Hepatocyte (in vitro differentiated cells): Measurements from ENCODE around the gene PERCC1. TPM values are rescaled to one million over a fixed set of nuclear protein-coding genes. Genes with fewer than 3 reads are reported as not detected.

Experiments
- DNase-seq: peaks from one replicate; pipeline ENCODE4 v3.0.0-alpha.2; 2016; ENCODE audit warnings: low spot score
- H2AFZ ChIP-seq: fragments of 200-600 bp; sonication (generic); 2 replicates; pipeline ENCODE4 v1.6.0; 2016; ENCODE audit warnings: antibody characterized with exemption, mild to moderate bottlenecking
- H3K27ac ChIP-seq: fragments of 200-600 bp; sonication (generic); 2 replicates; pipeline ENCODE4 v1.5.1; 2016; ENCODE audit warnings: mild to moderate bottlenecking
- H3K27me3 ChIP-seq: fragments of 200-600 bp; sonication (generic); 2 replicates; pipeline ENCODE4 v1.6.1; 2016
- H3K36me3 ChIP-seq: fragments of 200-600 bp; sonication (generic); replicated peaks from 2 replicates; pipeline ENCODE4 v1.5.1; 2016; ENCODE audit warnings: low read depth; ENCODE audit not compliant: insufficient read depth
- H3K4me1 ChIP-seq: fragments of 200-600 bp; sonication (generic); 2 replicates; pipeline ENCODE4 v1.5.1; 2016; ENCODE audit warnings: mild to moderate bottlenecking, moderate library complexity; ENCODE audit not compliant: insufficient read depth
- H3K4me2 ChIP-seq: fragments of 200-600 bp; sonication (generic); 2 replicates; pipeline ENCODE4 v1.6.0; 2016
- H3K4me3 ChIP-seq: fragments of 200-600 bp; sonication (generic); 2 replicates; pipeline ENCODE4 v1.5.1; 2016; ENCODE audit warnings: mild to moderate bottlenecking
- H3K79me2 ChIP-seq: fragments of 200-600 bp; sonication (generic); 2 replicates; pipeline ENCODE4 v1.6.0; 2017; ENCODE audit warnings: mild to moderate bottlenecking
- H3K9me2 ChIP-seq: fragments of 200-600 bp; sonication (generic); replicated peaks from 2 replicates; pipeline ENCODE4 v1.6.0; 2017; ENCODE audit warnings: mild to moderate bottlenecking; ENCODE audit not compliant: insufficient read depth
- H3K9me3 ChIP-seq: fragments of 200-600 bp; sonication (generic); 2 replicates; pipeline ENCODE4 v1.5.1; 2016; ENCODE audit warnings: low read depth, mild to moderate bottlenecking
- H4K20me1 ChIP-seq: fragments of 200-600 bp; sonication (generic); 2 replicates; pipeline ENCODE4 v1.6.0; 2016; ENCODE audit warnings: mild to moderate bottlenecking; ENCODE audit not compliant: insufficient read depth, poor library complexity, severe bottlenecking
- EZH2 ChIP-seq: fragments of 200-600 bp; sonication (generic); IDR thresholded peaks from 2 replicates; pipeline ENCODE4 v1.6.1; 2016; ENCODE audit warnings: antibody characterized with exemption, mild to moderate bottlenecking, borderline replicate concordance
- EZH2phosphoT487 ChIP-seq: fragments of 200-600 bp; sonication (generic); IDR thresholded peaks from one replicate; pipeline ENCODE4 v1.6.1; 2018; ENCODE audit warnings: antibody characterized with exemption, mild to moderate bottlenecking, low read depth, moderate library complexity; ENCODE audit not compliant: unreplicated experiment, severe bottlenecking
- WGBS: methylation state at CpG from one replicate; pipeline ENCODE4 v1.1.6; 2016; ENCODE audit warnings: low lambda C conversion rate; ENCODE audit errors: missing lambda C conversion rate; 5-methylcytosine and 5-hydroxymethylcytosine counted together
- polyA plus RNA-seq: library from polyadenylated mRNA; unstranded; fragments of >200 nt; fragmentation: Nextera tagmentation; extraction: Ambion mirVana; gene quantifications from 2 replicates; pipeline ENCODE4 v1.2.1, GENCODE V29; 2016
- total RNA-seq: library from RNA; depleted of rRNA; stranded (reverse); fragments of >200 nt; gene quantifications from 2 replicates; pipeline ENCODE4 v1.2.3, GENCODE V29; 2014
- TF ChIP-seq, protein P1 (sequence below): fragments of 200-600 bp; sonication (generic); IDR thresholded peaks from 2 replicates; pipeline ENCODE4 v1.5.1; 2016; ENCODE audit warnings: antibody characterized with exemption, mild to moderate bottlenecking; ENCODE audit not compliant: poor library complexity

PERCC1 gene
- total and polyA plus RNA-seq, 2 experiments from 2014 or later: 2.5 TPM; not detected in 1

DNA sequence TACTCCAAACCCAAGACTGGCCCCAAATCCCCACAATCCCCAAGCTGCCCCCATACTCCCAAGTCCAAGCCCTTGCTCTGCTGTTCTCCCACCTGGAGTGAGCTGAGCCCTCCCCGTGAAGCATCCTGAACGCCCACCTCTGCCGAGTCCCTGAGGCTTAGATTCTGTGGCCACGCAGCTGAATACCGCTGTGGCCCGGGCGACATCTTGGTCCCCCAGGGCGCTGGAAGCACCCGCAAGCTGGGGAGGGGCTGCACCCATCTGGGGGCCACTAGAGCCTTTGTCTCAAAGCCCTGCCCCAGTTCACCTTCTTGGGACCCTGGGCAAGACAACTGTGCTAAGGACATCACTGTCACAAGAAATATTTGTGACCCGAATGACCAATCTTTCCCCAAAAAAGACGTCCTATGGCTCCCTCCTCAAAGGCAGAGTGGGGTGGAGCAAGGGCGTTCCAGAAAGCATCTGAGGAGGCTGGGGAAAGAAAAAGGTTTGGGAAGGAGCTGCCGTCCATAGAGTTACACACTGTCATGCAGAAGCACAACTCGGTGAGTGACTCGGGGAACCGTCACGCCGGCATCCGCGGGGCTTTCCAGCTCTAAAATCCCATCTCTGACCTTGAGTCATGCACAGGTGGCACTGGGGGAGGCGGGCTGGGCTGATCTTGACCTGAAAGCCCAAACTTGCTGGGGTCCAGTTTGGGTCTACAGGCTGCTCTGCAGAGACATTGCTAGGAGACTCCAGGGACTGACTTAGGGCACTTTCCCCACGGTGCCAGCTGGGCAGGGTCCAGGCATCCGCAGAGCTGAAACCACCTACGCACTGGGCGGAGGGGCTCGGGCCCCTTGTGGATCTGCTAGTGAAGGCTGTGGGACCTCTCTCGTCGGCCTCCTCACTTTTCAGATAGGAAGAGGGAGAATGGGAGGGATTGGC is 51.3 kb downstream of the PERCC1 start:
- Histone ChIP-seq H3K4me2 (no peak overlapping the region), H3K79me2 (no peaks in the 10 kb centered on the region), H3K27me3 (no peaks in the 10 kb centered on the region), H3K36me3 (no peaks in the 10 kb centered on the region), H3K4me3 (no peak overlapping the region), H4K20me1 (no peaks in the 10 kb centered on the region), H3K9me3 (no peaks in the 10 kb centered on the region), H3K4me1 (no peaks in the 10 kb centered on the region), H3K27ac (no peak overlapping the region), H2AFZ (no peak overlapping the region), H3K9me2 (no peaks in the 10 kb centered on the region)
- no peak for DNase-seq
- TF ChIP-seq EZH2: no peak
- TF ChIP-seq, protein P1, sequence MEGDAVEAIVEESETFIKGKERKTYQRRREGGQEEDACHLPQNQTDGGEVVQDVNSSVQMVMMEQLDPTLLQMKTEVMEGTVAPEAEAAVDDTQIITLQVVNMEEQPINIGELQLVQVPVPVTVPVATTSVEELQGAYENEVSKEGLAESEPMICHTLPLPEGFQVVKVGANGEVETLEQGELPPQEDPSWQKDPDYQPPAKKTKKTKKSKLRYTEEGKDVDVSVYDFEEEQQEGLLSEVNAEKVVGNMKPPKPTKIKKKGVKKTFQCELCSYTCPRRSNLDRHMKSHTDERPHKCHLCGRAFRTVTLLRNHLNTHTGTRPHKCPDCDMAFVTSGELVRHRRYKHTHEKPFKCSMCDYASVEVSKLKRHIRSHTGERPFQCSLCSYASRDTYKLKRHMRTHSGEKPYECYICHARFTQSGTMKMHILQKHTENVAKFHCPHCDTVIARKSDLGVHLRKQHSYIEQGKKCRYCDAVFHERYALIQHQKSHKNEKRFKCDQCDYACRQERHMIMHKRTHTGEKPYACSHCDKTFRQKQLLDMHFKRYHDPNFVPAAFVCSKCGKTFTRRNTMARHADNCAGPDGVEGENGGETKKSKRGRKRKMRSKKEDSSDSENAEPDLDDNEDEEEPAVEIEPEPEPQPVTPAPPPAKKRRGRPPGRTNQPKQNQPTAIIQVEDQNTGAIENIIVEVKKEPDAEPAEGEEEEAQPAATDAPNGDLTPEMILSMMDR: no peak
- no peak for TF ChIP-seq EZH2phosphoT487
- 88% methylated on average over 28 of the region's 28 CpGs for WGBS

Other genes with a start within 250 kb of the PERCC1 start
- gene TPSG1, start 205.8 kb upstream of the PERCC1 start, total RNA-seq: 0.67 and 1.3 TPM in 2 replicates
- gene TPSG1, start 205.8 kb upstream of the PERCC1 start, polyA plus RNA-seq: 2.0 and 2.3 TPM in 2 replicates
- gene TPSB2, start 200.9 kb upstream of the PERCC1 start, total RNA-seq: not detected in 2 replicates
- gene TPSB2, start 200.9 kb upstream of the PERCC1 start, polyA plus RNA-seq: not detected in 2 replicates
- gene TPSAB1, start 190.4 kb upstream of the PERCC1 start, total RNA-seq: not detected in 2 replicates
- not detected in 2 replicates for gene TPSAB1, start 190.4 kb upstream of the PERCC1 start, polyA plus RNA-seq
- gene TPSD1, start 175.0 kb upstream of the PERCC1 start, total RNA-seq: not detected in 2 replicates
- gene TPSD1, start 175.0 kb upstream of the PERCC1 start, polyA plus RNA-seq: not detected in 2 replicates
- gene UBE2I, start 121.4 kb upstream of the PERCC1 start, total RNA-seq: 76.0 and 78.8 TPM in 2 replicates
- gene UBE2I, start 121.4 kb upstream of the PERCC1 start, polyA plus RNA-seq: 150 and 183 TPM in 2 replicates
- gene BAIAP3, start 97.4 kb upstream of the PERCC1 start, total RNA-seq: 1.8 and 3.0 TPM in 2 replicates
- 2.4 and 5.5 TPM in 2 replicates for gene BAIAP3, start 97.4 kb upstream of the PERCC1 start, polyA plus RNA-seq
- 65.5 and 73.0 TPM in 2 replicates for gene TSR3, start 79.2 kb upstream of the PERCC1 start, total RNA-seq
- gene TSR3, start 79.2 kb upstream of the PERCC1 start, polyA plus RNA-seq: 137 and 138 TPM in 2 replicates
- gene GNPTG, start 79.1 kb upstream of the PERCC1 start, total RNA-seq: 70.1 and 76.6 TPM in 2 replicates
- 133 and 161 TPM in 2 replicates for gene GNPTG, start 79.1 kb upstream of the PERCC1 start, polyA plus RNA-seq
- 5.5 and 10.3 TPM in 2 replicates for gene UNKL, start 16.4 kb upstream of the PERCC1 start, total RNA-seq
- 8.5 and 9.6 TPM in 2 replicates for gene UNKL, start 16.4 kb upstream of the PERCC1 start, polyA plus RNA-seq
- gene UQCC4, start 10.3 kb upstream of the PERCC1 start, total RNA-seq: 16.0 and 17.3 TPM in 2 replicates
- gene UQCC4, start 10.3 kb upstream of the PERCC1 start, polyA plus RNA-seq: 24.0 and 36.6 TPM in 2 replicates
- 0.33 and 0.64 TPM in 2 replicates for gene CCDC154, start 13.5 kb downstream of the PERCC1 start, total RNA-seq
- 1.6 and 4.6 TPM in 2 replicates for gene CCDC154, start 13.5 kb downstream of the PERCC1 start, polyA plus RNA-seq
- 47.4 and 56.3 TPM in 2 replicates for gene CLCN7, start 44.0 kb downstream of the PERCC1 start, total RNA-seq
- gene CLCN7, start 44.0 kb downstream of the PERCC1 start, polyA plus RNA-seq: 107 and 127 TPM in 2 replicates
- gene PTX4, start 57.9 kb downstream of the PERCC1 start, total RNA-seq: not detected in 2 replicates
- gene PTX4, start 57.9 kb downstream of the PERCC1 start, polyA plus RNA-seq: not detected in 2 replicates
- 12.0 and 22.8 TPM in 2 replicates for gene TELO2, start 62.3 kb downstream of the PERCC1 start, total RNA-seq
- gene TELO2, start 62.3 kb downstream of the PERCC1 start, polyA plus RNA-seq: 50.9 and 60.3 TPM in 2 replicates
- gene TMEM204, start 102.6 kb downstream of the PERCC1 start, total RNA-seq: 4.7 and 5.4 TPM in 2 replicates
- gene TMEM204, start 102.6 kb downstream of the PERCC1 start, polyA plus RNA-seq: 2.7 and 4.3 TPM in 2 replicates
- 18.8 and 21.5 TPM in 2 replicates for gene IFT140, start 181.0 kb downstream of the PERCC1 start, total RNA-seq
- 18.5 and 22.9 TPM in 2 replicates for gene IFT140, start 181.0 kb downstream of the PERCC1 start, polyA plus RNA-seq
- gene CRAMP1, start 181.3 kb downstream of the PERCC1 start, total RNA-seq: 7.0 and 8.2 TPM in 2 replicates
- 6.7 and 9.9 TPM in 2 replicates for gene CRAMP1, start 181.3 kb downstream of the PERCC1 start, polyA plus RNA-seq
- 52.0 and 56.1 TPM in 2 replicates for gene JPT2, start 247.2 kb downstream of the PERCC1 start, total RNA-seq
- gene JPT2, start 247.2 kb downstream of the PERCC1 start, polyA plus RNA-seq: 7.8 and 9.2 TPM in 2 replicates